HepG2 (cell line): ENCODE measurements around the gene SIGLEC1. TPM values are rescaled to one million over a fixed set of nuclear protein-coding genes. Genes with fewer than 3 reads are reported as not detected.
A peak's percentile ranks its signal among the peaks of the same experiment; 100 is the strongest.

Experiments used
- ASH2L ChIP-seq: fragments of 300-600, 200-600 bp; sonication (generic); IDR thresholded peaks from 2 replicates; pipeline ENCODE4 v1.7.0; 2017; ENCODE audit warnings: low read depth, mild to moderate bottlenecking, moderate library complexity, mixed read lengths, low read length; ENCODE audit not compliant: insufficient read length
- ATM ChIP-seq: fragments of 450-650 bp; IDR thresholded peaks from 2 replicates; pipeline ENCODE4 v1.7.1; 2017; ENCODE audit warnings: mild to moderate bottlenecking, borderline replicate concordance
- CEBPB ChIP-seq: IDR thresholded peaks from 2 replicates; pipeline ENCODE4 v1.6.1; 2011; ENCODE audit warnings: low read depth, low read length, improper control_type of control experiment, borderline replicate concordance
- FOXA3 ChIP-seq: IDR thresholded peaks from 2 replicates; pipeline ENCODE4 v1.6.1; 2016; ENCODE audit warnings: missing genetic modification reagents, missing compliant biosample characterization
- HDAC1 ChIP-seq: sonication (generic); formaldehyde crosslinking; IDR thresholded peaks from 2 replicates; pipeline ENCODE4 v1.5.1; 2020; ENCODE audit warnings: mild to moderate bottlenecking, missing genetic modification reagents
- HDAC2 ChIP-seq: sonication (generic); formaldehyde crosslinking; IDR thresholded peaks from 2 replicates; pipeline ENCODE4 v1.4.0; 2020; ENCODE audit warnings: missing genetic modification reagents
- MTERF4 ChIP-seq: sonication (generic); formaldehyde crosslinking; IDR thresholded peaks from 2 replicates; pipeline ENCODE4 v1.8.0; 2023; ENCODE audit warnings: mild to moderate bottlenecking, missing genetic modification reagents
- PATZ1 ChIP-seq: sonication (generic); formaldehyde crosslinking; IDR thresholded peaks from 2 replicates; pipeline ENCODE4 v1.4.0; 2020; ENCODE audit warnings: missing genetic modification reagents
- PHF21A ChIP-seq: sonication (generic); formaldehyde crosslinking; IDR thresholded peaks from 2 replicates; pipeline ENCODE4 v1.5.0; 2020; ENCODE audit warnings: mild to moderate bottlenecking, missing genetic modification reagents
- SALL1 ChIP-seq: sonication (generic); formaldehyde crosslinking; IDR thresholded peaks from 2 replicates; pipeline ENCODE4 v1.8.0; 2022; ENCODE audit warnings: mild to moderate bottlenecking, missing genetic modification reagents
- SMAD3 ChIP-seq: sonication (generic); formaldehyde crosslinking; IDR thresholded peaks from 2 replicates; pipeline ENCODE4 v1.4.0; 2020; ENCODE audit warnings: missing genetic modification reagents
- SNAI1 ChIP-seq: sonication (generic); formaldehyde crosslinking; IDR thresholded peaks from 2 replicates; pipeline ENCODE4 v1.5.0; 2020; ENCODE audit warnings: mild to moderate bottlenecking, missing genetic modification reagents, borderline replicate concordance
- TGIF2 ChIP-seq: IDR thresholded peaks from 2 replicates; pipeline ENCODE4 v1.6.1; 2016; ENCODE audit warnings: control low read depth, missing compliant biosample characterization
- THAP11 ChIP-seq: IDR thresholded peaks from 2 replicates; pipeline ENCODE4 v1.6.1; 2016; ENCODE audit warnings: missing biosample characterization, missing genetic modification reagents
- ZHX2 ChIP-seq, 2 experiments: sonication (generic) in 1 of 2; formaldehyde crosslinking in 1 of 2; IDR thresholded peaks; 2 replicates each; pipeline versions ENCODE4 v1.6.1 to v1.9.0; 2014 to 2022; ENCODE audit warnings: antibody characterized with exemption in 1 of 2, borderline replicate concordance in 1 of 2, inconsistent platforms in 1 of 2, low read depth in 1 of 2, missing genetic modification reagents in 1 of 2
- ZNF350 ChIP-seq: sonication (generic); formaldehyde crosslinking; IDR thresholded peaks from 2 replicates; pipeline ENCODE4 v1.4.0; 2020; ENCODE audit warnings: mild to moderate bottlenecking, low read depth, missing genetic modification reagents, borderline replicate concordance
- ZNF576 ChIP-seq: sonication (generic); formaldehyde crosslinking; IDR thresholded peaks from 2 replicates; pipeline ENCODE4 v1.4.0; 2020; ENCODE audit warnings: mild to moderate bottlenecking, missing genetic modification reagents
- polyA plus RNA-seq, 8 experiments: library from polyadenylated mRNA; depleted of rRNA in 3 of 8; stranded (reverse) in 7 of 8; unstranded in 1 of 8; fragments of >200 nt; fragmentation: Illumina TruSeq in 4 of 8; extraction: Trizol in 4 of 8; gene quantifications; 2 replicates each; pipeline versions ENCODE4 v1.2.1 to v1.2.3, GENCODE V29; 2011 to 2016; ENCODE audit warnings: low read depth in 4 of 8, missing spikeins in 1 of 8, mixed read lengths in 1 of 8; ENCODE audit not compliant: insufficient read depth in 1 of 8
- total RNA-seq, 5 experiments: library from RNA; depleted of rRNA; stranded (reverse); fragments of >200 nt; fragmentation: Illumina TruSeq; extraction: Trizol; gene quantifications; 2 replicates each; pipeline ENCODE4 v1.2.3, GENCODE V29; 2016; ENCODE audit warnings: low read depth in 1 of 5

SIGLEC1 gene
- total and polyA plus RNA-seq, 2 of the 13 experiments (the other 11 are each of a cell fraction or from before 2014, with no cell fraction given) = 0.01 TPM; not detected in 1

- TF ChIP-seq ZHX2 (IDR thresholded peaks at IDR 0.05; ENCODE audit: low read depth) = 0 out of 2 replicates have a peak, but pooled peaks have one; percentile 55
- TF ChIP-seq ZHX2 (CRISPR knock-in tag; IDR thresholded peaks at IDR 0.05; ENCODE audit: borderline replicate concordance) = no peak
- TF ChIP-seq ZNF350 = 0 out of 2 replicates have a peak, but pooled peaks have one; percentile 23
- peak; percentile 32; the same call in 1 of the 2 replicates for TF ChIP-seq HDAC2 (CRISPR knock-in tag)
- peak; percentile 88 for TF ChIP-seq CEBPB
- TF ChIP-seq TGIF2 (CRISPR knock-in tag) = 0 out of 2 replicates have a peak, but pooled peaks have one; percentile 44
- 0 out of 2 replicates have a peak, but pooled peaks have one; percentile 30 for TF ChIP-seq HDAC1 (CRISPR knock-in tag)
- peak; percentile 11; the same call in 1 of the 2 replicates for TF ChIP-seq THAP11 (CRISPR knock-in tag)
- TF ChIP-seq FOXA3 = peak; percentile 47; the same call in 1 of the 2 replicates
- TF ChIP-seq MTERF4 = no peak
- no peak for TF ChIP-seq SMAD3 (CRISPR knock-in tag)
- peak; percentile 43 for TF ChIP-seq SALL1 (CRISPR knock-in tag)
- peak; percentile 70 for TF ChIP-seq PATZ1 (CRISPR knock-in tag)
- TF ChIP-seq SNAI1 (CRISPR knock-in tag) = no peak
- no peak for TF ChIP-seq ATM
- no peak for TF ChIP-seq ZNF576 (CRISPR knock-in tag)
- peak; percentile 31 for TF ChIP-seq ASH2L
- peak; percentile 6; the same call in 1 of the 2 replicates for TF ChIP-seq PHF21A (CRISPR knock-in tag)
Observed at GRCh38 chr20:3738111-3739053, 26.0 kb upstream of the SIGLEC1 start (continued).
